MM.1S (cell line): ENCODE measurements around the gene PRUNE2.

Experiments used
- DNase-seq: peaks from one replicate; pipeline ENCODE4 v3.0.0-alpha.2; 2015
- H2AFZ ChIP-seq: fragments of 300-600 bp; sonication (generic); 2 replicates; pipeline ENCODE4 v1.6.0; 2016; ENCODE audit warnings: antibody characterized with exemption, low read length
- H3F3A ChIP-seq: fragments of 300-600 bp; sonication (generic); 2 replicates; pipeline ENCODE4 v1.6.1; 2016; ENCODE audit warnings: mild to moderate bottlenecking, antibody characterized with exemption, low read length, moderate library complexity, mixed read lengths; ENCODE audit not compliant: insufficient read depth
- H3K27ac ChIP-seq: fragments of 300-600 bp; sonication (generic); 2 replicates; pipeline ENCODE4 v1.5.1; 2016; ENCODE audit warnings: mild to moderate bottlenecking, low read length
- H3K27me3 ChIP-seq: fragments of 300-600 bp; sonication (generic); replicated peaks from 2 replicates; pipeline ENCODE4 v1.6.0; 2016; ENCODE audit warnings: low read length; ENCODE audit not compliant: insufficient read depth
- H3K36me3 ChIP-seq: fragments of 300-600 bp; sonication (generic); replicated peaks from 2 replicates; pipeline ENCODE4 v1.6.1; 2016; ENCODE audit warnings: mild to moderate bottlenecking, low read length, mixed read lengths; ENCODE audit not compliant: insufficient read depth
- H3K4me1 ChIP-seq: fragments of 300-600 bp; sonication (generic); 2 replicates; pipeline ENCODE4 v1.6.1; 2016; ENCODE audit warnings: low read length, mixed read lengths
- H3K4me2 ChIP-seq: fragments of 300-600 bp; sonication (generic); 2 replicates; pipeline ENCODE4 v1.6.0; 2016; ENCODE audit warnings: low read depth, low read length
- H3K4me3 ChIP-seq: fragments of 300-600 bp; sonication (generic); 2 replicates; pipeline ENCODE4 v1.5.1; 2016; ENCODE audit warnings: low read length, mixed read lengths
- H3K79me2 ChIP-seq: fragments of 300-600 bp; sonication (generic); 2 replicates; pipeline ENCODE4 v1.6.1; 2016; ENCODE audit warnings: mixed run types, low read length, mixed read lengths
- H3K9ac ChIP-seq: fragments of 300-600 bp; sonication (generic); 2 replicates; pipeline ENCODE4 v1.6.1; 2016; ENCODE audit warnings: low read length, mixed read lengths
- H3K9me2 ChIP-seq: fragments of 300-600 bp; sonication (generic); replicated peaks from 2 replicates; pipeline ENCODE4 v1.6.1; 2016; ENCODE audit warnings: mild to moderate bottlenecking, low read length, mixed read lengths; ENCODE audit not compliant: insufficient read depth
- H3K9me3 ChIP-seq: fragments of 300-600 bp; sonication (generic); replicated peaks from 2 replicates; pipeline ENCODE4 v1.6.1; 2016; ENCODE audit warnings: mild to moderate bottlenecking, low read length, mixed read lengths; ENCODE audit not compliant: insufficient read depth
- H4K20me1 ChIP-seq: fragments of 300-600 bp; sonication (generic); 2 replicates; pipeline ENCODE4 v1.6.1; 2016; ENCODE audit warnings: mild to moderate bottlenecking, low read length, moderate library complexity, mixed read lengths; ENCODE audit not compliant: insufficient read depth
- CTCF ChIP-seq: fragments of 300-600 bp; sonication (generic); IDR thresholded peaks from 2 replicates; pipeline ENCODE4 v1.5.1; 2016; ENCODE audit warnings: antibody characterized with exemption, low read length, mixed read lengths
- EZH2 ChIP-seq: fragments of 300-600 bp; sonication (generic); optimal IDR thresholded peaks from 2 replicates; pipeline ENCODE3; 2017; ENCODE audit warnings: low read depth, mild to moderate bottlenecking, antibody characterized with exemption, low read length, mixed read lengths
- EZH2phosphoT487 ChIP-seq: fragments of 300-600 bp; sonication (generic); IDR thresholded peaks from 2 replicates; pipeline ENCODE4 v1.6.1; 2018; ENCODE audit warnings: antibody characterized with exemption, low read length

PRUNE2 gene

GRCh38 chr9:76759732-76760131 lies 146.2 kb downstream of the PRUNE2 start:
- H2AFZ ChIP-seq, result no peak overlapping the region
- H4K20me1 ChIP-seq, result no peaks in the 10 kb centered on the region
- no peak for DNase-seq
- no peak overlapping the region for H3K4me2 ChIP-seq
- H3K9me3 ChIP-seq, result no peaks in the 10 kb centered on the region
- H3K4me1 ChIP-seq, result no peaks in the 10 kb centered on the region
- no peaks in the 10 kb centered on the region for H3K9me2 ChIP-seq
- H3K27ac ChIP-seq, result no peak overlapping the region
- no peak for TF ChIP-seq EZH2
- TF ChIP-seq EZH2phosphoT487, result no peak
- TF ChIP-seq CTCF, result no peak
- no peaks in the 10 kb centered on the region for H3K79me2 ChIP-seq
- H3F3A ChIP-seq, result no peaks in the 10 kb centered on the region
- no peaks in the 10 kb centered on the region for H3K36me3 ChIP-seq
- H3K9ac ChIP-seq, result no peak overlapping the region
- no peaks in the 10 kb centered on the region for H3K27me3 ChIP-seq
- H3K4me3 ChIP-seq, result no peak overlapping the region

- DNase-seq, result no peak
- Histone ChIP-seq H3K27ac (no peak overlapping the region), H3F3A (no peaks in the 10 kb centered on the region), H3K27me3 (no peaks in the 10 kb centered on the region), H3K79me2 (no peaks in the 10 kb centered on the region), H3K9me2 (no peaks in the 10 kb centered on the region), H3K4me2 (no peak overlapping the region), H3K4me1 (no peaks in the 10 kb centered on the region), H3K9me3 (no peaks in the 10 kb centered on the region), H3K9ac (no peak overlapping the region), H3K36me3 (no peaks in the 10 kb centered on the region), H2AFZ (no peak overlapping the region), H3K4me3 (no peak overlapping the region), H4K20me1 (no peaks in the 10 kb centered on the region)
- TF ChIP-seq CTCF (no peak), EZH2phosphoT487 (no peak), EZH2 (no peak)
Observed at GRCh38 chr9:76758476-76758875, 147.4 kb downstream of the PRUNE2 start.

GRCh38 chr9:76756941-76757673 lies 148.8 kb downstream of the PRUNE2 start:
- no peaks in the 10 kb centered on the region for H3K79me2 ChIP-seq
- H3K9ac ChIP-seq, result no peak overlapping the region
- no peak overlapping the region for H3K4me2 ChIP-seq
- H3K4me3 ChIP-seq, result no peak overlapping the region
- no peak for DNase-seq
- no peaks in the 10 kb centered on the region for H3F3A ChIP-seq
- H2AFZ ChIP-seq, result no peak overlapping the region
- H3K27me3 ChIP-seq, result no peaks in the 10 kb centered on the region
- no peaks in the 10 kb centered on the region for H3K9me3 ChIP-seq
- H3K4me1 ChIP-seq, result no peaks in the 10 kb centered on the region
- H4K20me1 ChIP-seq, result no peaks in the 10 kb centered on the region
- no peaks in the 10 kb centered on the region for H3K9me2 ChIP-seq
- TF ChIP-seq EZH2 (no peak), CTCF (no peak), EZH2phosphoT487 (no peak)
- no peak overlapping the region for H3K27ac ChIP-seq
- H3K36me3 ChIP-seq, result no peaks in the 10 kb centered on the region
